Upper lobe of left lung (tissue), 6 donors: ENCODE measurements around the gene UBE2E2. TPM values are rescaled to one million over a fixed set of nuclear protein-coding genes. Genes with fewer than 3 reads are reported as not detected.
"Not testable (repeated sequence)": the region's sequence is repeated elsewhere in the genome, so short reads cannot be mapped to it uniquely, and the experiment has no call there.

Experiments
- ATAC-seq, 2 donors: fragments of 200-7000 bp; cut with Tn5 transposase; one replicate each; pipeline ENCODE4 v1.9.1; 2022; ENCODE audit warnings: mild to moderate bottlenecking in 2 of 2, moderate library complexity in 2 of 2; ENCODE audit not compliant: low FRiP score in 2 of 2
- DNase-seq, 2 donors: peaks; one replicate each; pipeline ENCODE4 v3.0.0-alpha.2; 2019 to 2020
- H3K27ac ChIP-seq, 4 donors: fragments of 200-600 bp; sonication (generic); one replicate each; pipeline ENCODE4 v1.5.1; 2016 to 2019
- H3K27me3 ChIP-seq, 4 donors: fragments of 200-600 bp; sonication (generic); one replicate each; pipeline ENCODE4 v1.5.1; 2017 to 2019
- H3K36me3 ChIP-seq, 4 donors: fragments of 200-600 bp; sonication (generic); one replicate each; pipeline ENCODE4 v1.5.1; 2016 to 2019
- H3K4me1 ChIP-seq, 4 donors: fragments of 200-600 bp; sonication (generic); one replicate each; pipeline ENCODE4 v1.5.1; 2018 to 2019
- H3K4me3 ChIP-seq, 4 donors: fragments of 200-600 bp; sonication (generic); one replicate each; pipeline ENCODE4 v1.5.1; 2017 to 2019; ENCODE audit warnings: mild to moderate bottlenecking in 2 of 4, moderate library complexity in 1 of 4
- H3K9me3 ChIP-seq, 4 donors: fragments of 200-600 bp; sonication (generic); one replicate each; pipeline ENCODE4 v1.5.1; 2018 to 2019
- CTCF ChIP-seq, 6 experiments: fragments of 450-650 bp in 4 of 6; fragments of 200-600 bp in 2 of 6; sonication (generic) in 2 of 6; IDR thresholded peaks; one replicate each; pipeline ENCODE4 v1.5.1; 2016 to 2019; ENCODE audit warnings: antibody characterized with exemption in 6 of 6
- EP300 ChIP-seq, 4 donors: sonication (generic); formaldehyde crosslinking; IDR thresholded peaks; one replicate each; pipeline ENCODE4 v1.5.1; 2017; ENCODE audit warnings: antibody characterized with exemption in 4 of 4, control low read depth in 2 of 4
- POLR2A ChIP-seq, 4 donors: fragments of 450-650 bp; IDR thresholded peaks; one replicate each; pipeline ENCODE4 v1.5.1; 2016 to 2017; ENCODE audit warnings: antibody characterized with exemption in 4 of 4, mild to moderate bottlenecking in 2 of 4
- POLR2AphosphoS5 ChIP-seq, 2 donors: sonication (generic); formaldehyde crosslinking; IDR thresholded peaks; one replicate each; pipeline ENCODE4 v1.5.1; 2017; ENCODE audit warnings: antibody characterized with exemption in 2 of 2
- WGBS, 2 donors: methylation state at CpG; one replicate each; pipeline ENCODE4 v1.1.5; 2017 to 2018; 5-methylcytosine and 5-hydroxymethylcytosine counted together
- total RNA-seq, 6 donors: library from RNA; depleted of rRNA in 4 of 6; stranded (reverse); fragments of >200 nt in 4 of 6; gene quantifications; one replicate each; pipeline versions ENCODE4 v1.1.0 to v1.2.1, GENCODE V29; 2016 to 2021
- donor health status: DM: no; HTN: no; CAD: no; lungs with moderate emphysema.
- donor health status: DM: no; HTN: yes; CAD: no; lungs with severe emphysema.

UBE2E2 gene
- total RNA-seq, 6 donors from 2014 or later: 18.3 to 61.5 (median 41.9) TPM

GRCh38 chr3:23343509-23343908 is 140.4 kb downstream of the UBE2E2 start:
- DNase-seq: no peak
- Histone ChIP-seq H3K4me3 (no peak overlapping the region), H3K27ac (no peak overlapping the region), H3K27me3 (no peaks in the 10 kb centered on the region), H3K9me3 (no peaks in the 10 kb centered on the region), H3K36me3 (no peaks in the 10 kb centered on the region), H3K4me1 (peaks cover 0 to 17% (median 6%) of the 10 kb centered on the region in 4 donors)
- TF ChIP-seq POLR2AphosphoS5 (IDR thresholded peaks at IDR 0.05): no peak
- no peak for TF ChIP-seq POLR2A (IDR thresholded peaks at IDR 0.05)
- TF ChIP-seq CTCF (IDR thresholded peaks at IDR 0.05): no peak
- TF ChIP-seq EP300 (IDR thresholded peaks at IDR 0.05): no peak
- no peak for ATAC-seq
- WGBS, 2 donors: 90 to 95% methylated on average over 7 of the region's 7 CpGs

GRCh38 chr3:23344886-23345285 is 141.8 kb downstream of the UBE2E2 start:
- Histone ChIP-seq H3K4me3 (no peak overlapping the region), H3K9me3 (no peaks in the 10 kb centered on the region), H3K36me3 (no peaks in the 10 kb centered on the region), H3K27me3 (no peaks in the 10 kb centered on the region), H3K27ac (no peak overlapping the region), H3K4me1 (peaks cover 0 to 17% (median 6%) of the 10 kb centered on the region in 4 donors)
- ATAC-seq (no peak), DNase-seq (no peak)
- WGBS, 2 donors: 74 to 77% methylated on average over 1 of the region's 1 CpG
- TF ChIP-seq POLR2A (IDR thresholded peaks at IDR 0.05): no peak
- no peak for TF ChIP-seq EP300 (IDR thresholded peaks at IDR 0.05)
- TF ChIP-seq CTCF (IDR thresholded peaks at IDR 0.05): no peak
- no peak for TF ChIP-seq POLR2AphosphoS5 (IDR thresholded peaks at IDR 0.05)

- not testable (repeated sequence) for H3K9me3 ChIP-seq, ATAC-seq, H3K4me1 ChIP-seq, H3K36me3 ChIP-seq, H3K27ac ChIP-seq, H3K4me3 ChIP-seq, H3K27me3 ChIP-seq
- DNase-seq: peak in 1 of 2 donors; percentile 37
- WGBS, 2 donors: 100% methylated on average over 12 to 13 of the region's 15 CpGs
Observed at GRCh38 chr3:23349444-23349843, 146.3 kb downstream of the UBE2E2 start.

- 78 to 86% methylated on average over 3 of the region's 3 CpGs for WGBS, 2 donors
- TF ChIP-seq EP300 (IDR thresholded peaks at IDR 0.05) (no peak), POLR2AphosphoS5 (IDR thresholded peaks at IDR 0.05) (no peak), CTCF (IDR thresholded peaks at IDR 0.05) (no peak), POLR2A (IDR thresholded peaks at IDR 0.05) (no peak)
- Histone ChIP-seq H3K4me3 (no peak overlapping the region), H3K4me1 (no peaks in the 10 kb centered on the region), H3K9me3 (no peaks in the 10 kb centered on the region), H3K36me3 (no peaks in the 10 kb centered on the region), H3K27me3 (no peaks in the 10 kb centered on the region), H3K27ac (no peak overlapping the region)
- DNase-seq: no peak
- ATAC-seq: no peak
Observed at GRCh38 chr3:23356169-23356568, 153.0 kb downstream of the UBE2E2 start.

- no peak overlapping the region for H3K4me3 ChIP-seq
- no peak for DNase-seq
- H3K27ac ChIP-seq: no peak overlapping the region
- no peaks in the 10 kb centered on the region for H3K9me3 ChIP-seq
- WGBS, 2 donors: 92 to 94% methylated on average over 3 of the region's 3 CpGs
- H3K4me1 ChIP-seq: no peaks in the 10 kb centered on the region
- TF ChIP-seq EP300 (IDR thresholded peaks at IDR 0.05) (no peak), POLR2A (IDR thresholded peaks at IDR 0.05) (no peak), CTCF (IDR thresholded peaks at IDR 0.05) (no peak), POLR2AphosphoS5 (IDR thresholded peaks at IDR 0.05) (no peak)
- H3K27me3 ChIP-seq: no peaks in the 10 kb centered on the region
- no peaks in the 10 kb centered on the region for H3K36me3 ChIP-seq
- no peak for ATAC-seq
Observed at GRCh38 chr3:23356923-23357322, 153.8 kb downstream of the UBE2E2 start.
